GM18909 (cell line): Measurements from ENCODE around the gene LGALS1.

Source experiments
- ATAC-seq: cut with Tn5 transposase; IDR thresholded peaks from one replicate; pipeline ENCODE4 v1.9.1; 2021; ENCODE audit warnings: mild to moderate bottlenecking; ENCODE audit not compliant: unreplicated experiment, poor library complexity

LGALS1 gene

DNA sequence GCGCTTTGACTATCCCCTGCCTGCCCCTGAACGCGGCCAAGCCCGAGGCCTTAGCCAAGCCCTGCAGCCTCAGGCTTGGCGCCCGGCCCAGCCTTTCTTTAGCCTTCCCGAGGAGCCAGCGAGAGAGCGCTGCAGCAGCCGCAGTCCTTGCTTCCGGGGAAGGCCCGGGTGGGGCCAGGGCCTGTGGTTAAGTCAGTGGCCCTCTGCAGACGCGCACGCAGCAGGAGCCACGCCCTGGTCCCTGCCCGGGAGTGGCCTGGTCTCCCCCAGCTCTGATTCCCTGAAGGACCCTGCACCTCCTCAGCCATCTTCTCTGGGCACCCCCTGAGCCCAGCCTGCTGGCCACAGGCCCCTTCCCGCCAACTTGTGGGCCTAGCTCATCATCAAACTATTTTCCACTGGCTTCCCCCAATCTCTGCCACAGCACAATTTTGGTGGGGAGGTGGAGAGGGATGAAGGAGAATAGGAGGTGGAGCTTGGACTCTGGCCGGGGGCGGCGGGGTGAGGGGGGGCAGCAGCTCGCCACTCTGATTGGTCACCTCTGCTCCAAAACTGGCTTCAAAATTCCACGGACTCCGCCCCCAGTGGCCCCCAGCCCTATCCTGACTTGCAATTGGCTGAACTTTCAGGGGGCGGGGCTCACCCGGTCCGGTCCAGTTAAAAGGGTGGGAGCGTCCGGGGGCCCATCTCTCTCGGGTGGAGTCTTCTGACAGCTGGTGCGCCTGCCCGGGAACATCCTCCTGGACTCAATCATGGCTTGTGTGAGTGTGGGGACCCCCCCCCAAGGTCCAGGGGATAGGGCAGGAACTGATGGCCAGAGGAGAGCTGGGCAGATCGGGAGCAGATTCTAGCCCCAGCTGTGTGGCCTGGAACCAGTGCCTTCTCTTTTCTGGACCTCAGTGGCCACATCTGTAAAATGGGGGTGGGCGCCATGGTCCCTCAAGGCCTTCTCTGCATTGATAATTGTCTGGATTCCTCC, at the start of gene LGALS1:
Gene LGALS1 (plus strand): TSS at position 686 of the 979 bp plus-strand sequence. CDS start 67 bp downstream, at position 753.
- peak; percentile 42 for ATAC-seq

DNA sequence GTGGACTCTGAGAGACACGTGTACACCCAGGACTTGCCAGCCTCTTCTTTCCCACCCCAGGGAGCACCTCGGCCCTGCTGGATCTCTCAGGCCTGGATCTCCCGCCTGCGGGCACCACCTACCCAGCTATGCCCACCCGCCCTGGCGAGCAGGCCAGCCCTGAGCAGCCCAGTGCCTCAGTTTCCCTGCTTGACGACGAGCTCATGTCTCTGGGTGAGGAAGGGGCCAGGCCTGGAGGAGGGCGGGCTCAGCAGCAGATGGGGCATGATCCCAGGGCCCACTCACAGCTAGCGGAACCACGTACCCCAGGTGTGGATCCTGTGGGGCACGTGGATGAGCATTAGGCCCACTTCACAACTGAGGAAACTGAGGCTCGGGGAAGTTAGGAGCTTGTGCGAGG, 49.7 kb upstream of the LGALS1 start:
- no peak for ATAC-seq

DNA sequence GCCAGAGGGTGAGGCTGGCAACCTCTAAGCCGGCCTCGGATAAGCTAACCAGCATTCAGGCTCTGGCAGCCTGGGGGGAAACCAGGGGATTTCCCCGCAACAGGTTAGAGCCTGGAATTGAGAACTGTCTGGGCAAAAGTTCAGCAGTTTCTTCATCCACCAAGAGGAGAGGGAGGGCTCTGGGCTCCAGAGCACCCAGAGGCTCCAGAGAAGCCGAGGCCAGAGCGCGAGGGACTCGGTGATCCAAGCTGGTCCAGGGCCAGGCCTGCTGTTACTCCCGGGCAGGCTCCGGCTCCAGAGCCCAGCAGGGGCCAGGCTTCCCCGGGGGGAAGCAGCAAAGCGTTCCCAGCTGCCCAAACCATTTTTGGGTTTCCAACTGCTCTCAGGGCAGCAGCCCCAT, 49.3 kb upstream of the LGALS1 start:
- no peak for ATAC-seq

DNA sequence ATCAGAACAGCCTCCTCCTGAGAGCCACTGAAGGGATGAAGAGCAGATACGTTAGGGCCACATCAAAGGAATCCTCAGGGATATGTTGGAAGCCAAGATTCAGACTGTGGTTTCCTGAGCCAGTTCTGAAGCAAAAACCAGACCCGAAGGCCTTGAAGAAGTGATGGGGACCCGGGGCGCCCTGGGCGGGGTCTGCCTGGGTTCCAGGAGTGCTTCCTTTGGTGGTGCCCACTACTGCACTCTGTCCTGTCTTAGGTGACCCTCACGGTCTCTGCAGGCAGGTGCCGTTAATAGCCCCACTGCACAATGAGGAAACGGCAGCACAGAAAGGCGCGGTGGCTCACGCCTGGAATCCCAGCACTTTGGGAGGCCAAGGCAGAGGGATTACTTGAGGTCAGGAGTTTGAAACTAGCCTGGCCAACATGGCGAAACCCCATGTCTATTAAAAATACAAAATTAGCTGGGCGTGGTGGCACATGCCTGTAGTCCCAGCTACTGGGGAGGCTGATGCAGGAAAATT, 48.8 kb upstream of the LGALS1 start:
- ATAC-seq: no peak

DNA sequence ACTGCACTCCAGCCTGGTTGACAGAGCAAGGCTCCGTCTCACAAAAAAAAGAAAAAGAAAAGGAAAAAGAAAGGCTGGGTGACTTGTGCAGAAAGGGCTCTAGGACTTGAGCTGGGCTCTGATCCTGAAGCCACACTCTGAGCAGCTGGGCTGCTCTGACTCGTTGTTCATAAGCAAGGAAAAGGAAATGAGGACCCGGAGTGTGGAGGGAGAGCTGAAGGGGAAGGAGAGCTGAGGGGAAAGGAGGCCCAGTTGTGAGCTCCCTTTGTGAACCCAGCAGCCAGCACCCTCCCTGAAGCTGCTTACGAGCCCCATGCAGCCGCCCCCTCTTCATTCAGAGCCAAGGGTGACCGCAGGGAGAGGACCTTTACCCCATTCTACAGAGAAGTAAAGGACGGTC, 48.3 kb upstream of the LGALS1 start:
- no peak for ATAC-seq

DNA sequence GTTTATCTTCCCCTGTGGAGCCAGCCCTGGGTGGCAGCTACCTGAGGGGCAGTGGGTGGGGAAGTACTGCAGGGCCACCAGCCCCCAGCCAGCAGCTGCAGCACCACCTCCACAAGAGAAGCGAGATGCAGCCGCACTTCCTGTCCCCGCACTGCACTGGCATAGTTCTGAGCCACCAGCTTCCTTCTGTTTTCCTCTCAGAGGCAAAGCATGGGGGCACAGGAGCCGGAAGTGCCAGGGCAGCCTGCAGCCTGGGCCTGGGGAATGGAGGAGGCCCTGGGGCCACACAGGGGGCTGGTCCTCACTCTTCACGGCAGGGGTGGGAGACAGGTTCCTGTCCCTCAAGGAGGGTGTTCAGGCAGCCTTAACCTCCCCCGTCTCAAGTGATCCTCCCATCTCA, 47.9 kb upstream of the LGALS1 start:
- ATAC-seq: no peak

DNA sequence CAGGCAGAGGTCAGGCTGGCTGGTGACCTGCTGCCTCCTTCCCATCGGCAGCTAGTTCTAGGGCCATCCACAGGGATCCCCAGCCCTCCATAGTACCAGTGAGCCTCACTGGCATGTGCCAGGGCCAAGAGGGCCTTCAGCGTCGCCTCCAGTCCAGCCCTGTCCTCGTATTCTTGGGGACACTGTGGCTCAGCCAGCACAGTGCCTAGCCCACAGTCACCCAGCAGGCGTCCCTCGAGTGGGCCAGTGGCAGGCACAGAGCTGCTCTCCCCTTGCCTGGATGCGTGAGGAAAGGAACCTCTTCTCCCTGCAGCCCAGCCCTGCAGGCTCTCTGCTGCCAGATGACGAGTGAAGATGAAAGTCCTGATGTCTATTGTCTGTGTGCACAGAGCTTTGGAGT, 46.6 kb upstream of the LGALS1 start:
- ATAC-seq: no peak

DNA sequence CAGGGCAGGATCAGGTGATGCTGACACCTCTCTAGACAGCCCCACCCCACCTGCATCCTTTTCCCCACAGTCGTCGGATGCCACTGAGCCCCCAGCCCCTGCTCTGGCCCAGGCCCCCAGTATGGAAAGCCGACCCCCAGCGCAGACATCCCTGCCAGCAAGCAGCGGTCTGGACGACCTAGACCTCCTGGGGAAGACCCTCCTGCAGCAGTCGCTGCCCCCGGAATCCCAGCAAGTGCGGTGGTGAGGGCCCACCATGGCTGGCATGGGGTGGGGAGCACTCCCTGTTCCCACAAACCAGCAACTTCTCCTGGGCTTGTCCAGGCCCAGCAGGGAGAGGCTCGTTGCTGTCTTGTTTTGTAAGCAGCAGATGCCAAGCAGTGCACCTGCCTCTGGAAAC, 45.5 kb upstream of the LGALS1 start:
- ATAC-seq: no peak

DNA sequence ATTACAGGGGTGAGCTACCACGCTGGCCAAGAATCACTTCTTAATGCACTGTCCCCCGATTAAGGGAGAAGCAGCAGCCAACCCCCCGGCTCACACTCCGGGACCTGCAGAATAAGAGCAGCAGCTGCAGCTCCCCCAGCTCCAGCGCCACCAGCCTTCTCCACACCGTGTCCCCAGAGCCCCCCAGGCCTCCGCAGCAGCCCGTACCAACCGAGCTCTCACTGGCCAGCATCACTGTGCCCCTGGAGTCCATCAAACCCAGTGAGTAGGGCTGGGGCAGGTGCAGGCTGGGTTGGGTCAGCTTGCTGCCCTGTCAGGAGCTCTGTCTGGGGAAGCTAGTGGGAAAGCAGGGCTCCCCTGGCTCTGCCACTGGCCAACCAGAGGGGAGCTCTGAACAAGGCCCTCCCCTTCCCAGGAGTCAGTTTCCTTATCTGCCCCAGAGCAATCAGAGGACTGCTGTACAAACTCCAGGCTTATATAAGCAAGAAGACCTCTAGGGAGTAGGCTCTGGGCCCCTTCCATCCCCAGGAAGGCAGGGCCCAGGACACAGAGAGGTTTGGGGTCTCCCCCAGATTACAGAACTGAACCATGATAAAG, 44.5 kb upstream of the LGALS1 start:
- ATAC-seq: no peak

DNA sequence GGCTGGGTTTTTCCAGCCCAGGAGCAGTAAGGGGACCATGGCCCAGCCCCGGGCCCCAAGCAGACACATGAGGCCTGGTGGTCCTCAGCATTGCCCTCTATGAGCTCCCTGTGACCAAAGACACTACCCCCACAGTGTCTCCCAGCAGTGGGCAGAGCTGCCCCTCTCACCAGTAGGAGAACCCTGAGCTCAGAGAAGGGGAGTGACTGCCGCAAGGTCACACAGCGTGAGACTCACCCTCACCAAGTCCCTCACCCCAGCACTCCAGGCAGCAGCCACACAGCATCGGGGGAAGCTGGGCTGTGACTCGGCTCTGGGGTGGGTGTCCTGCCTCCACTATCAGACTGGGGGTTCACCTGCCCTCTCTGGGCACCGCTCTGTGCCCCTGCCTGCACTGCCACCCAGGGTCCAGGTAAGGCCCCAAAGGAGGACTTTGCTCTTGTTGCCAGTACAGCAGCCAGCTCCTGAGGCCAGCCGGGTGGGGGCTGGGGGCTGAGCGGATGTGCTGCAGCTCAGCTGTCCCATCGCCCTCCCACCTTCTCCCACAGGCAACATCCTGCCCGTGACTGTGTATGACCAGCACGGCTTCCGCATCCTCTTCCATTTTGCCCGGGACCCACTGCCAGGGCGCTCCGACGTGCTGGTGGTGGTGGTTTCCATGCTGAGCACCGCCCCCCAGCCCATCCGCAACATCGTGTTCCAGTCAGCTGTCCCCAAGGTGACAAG, 43.8 kb upstream of the LGALS1 start:
- no peak for ATAC-seq

DNA sequence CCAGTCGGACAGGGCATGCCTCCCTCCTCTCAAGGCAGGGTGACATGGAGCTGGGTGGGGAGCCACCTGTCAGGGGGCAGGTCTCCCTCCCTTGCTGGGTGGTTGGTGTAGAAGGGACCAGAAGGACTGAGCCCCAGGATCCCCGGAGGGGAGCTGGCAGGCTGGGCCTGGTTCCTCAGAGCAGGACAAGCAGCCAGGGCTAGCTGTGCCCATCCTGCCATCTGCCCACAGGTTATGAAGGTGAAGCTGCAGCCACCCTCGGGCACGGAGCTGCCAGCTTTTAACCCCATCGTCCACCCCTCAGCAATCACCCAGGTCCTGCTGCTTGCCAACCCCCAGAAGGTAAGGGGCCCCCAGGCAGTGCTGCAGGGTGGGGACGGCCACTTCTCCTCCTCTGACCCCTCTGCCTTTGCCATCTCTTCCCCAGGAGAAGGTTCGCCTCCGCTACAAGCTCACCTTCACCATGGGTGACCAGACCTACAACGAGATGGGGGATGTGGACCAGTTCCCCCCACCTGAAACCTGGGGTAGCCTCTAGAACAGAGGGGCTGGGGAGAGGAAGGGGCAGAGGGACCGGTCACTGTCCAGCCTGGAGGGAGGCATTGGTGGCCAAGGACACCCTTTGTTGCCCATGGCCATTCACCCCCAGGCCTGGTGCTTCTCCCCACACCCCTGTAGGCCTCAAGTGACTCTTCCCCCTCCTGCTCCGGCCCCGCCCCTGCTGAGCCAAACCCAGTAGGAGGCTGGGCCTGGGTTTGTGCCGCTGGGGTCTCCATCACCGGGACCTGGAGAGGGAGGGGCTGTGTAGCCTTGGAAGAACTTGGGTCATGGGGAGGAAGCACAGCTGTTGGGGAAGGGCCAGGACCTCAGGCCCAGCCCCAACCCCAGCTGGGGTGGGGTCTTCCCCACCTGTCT, 43.0 kb upstream of the LGALS1 start:
- ATAC-seq: peak; percentile 18

DNA sequence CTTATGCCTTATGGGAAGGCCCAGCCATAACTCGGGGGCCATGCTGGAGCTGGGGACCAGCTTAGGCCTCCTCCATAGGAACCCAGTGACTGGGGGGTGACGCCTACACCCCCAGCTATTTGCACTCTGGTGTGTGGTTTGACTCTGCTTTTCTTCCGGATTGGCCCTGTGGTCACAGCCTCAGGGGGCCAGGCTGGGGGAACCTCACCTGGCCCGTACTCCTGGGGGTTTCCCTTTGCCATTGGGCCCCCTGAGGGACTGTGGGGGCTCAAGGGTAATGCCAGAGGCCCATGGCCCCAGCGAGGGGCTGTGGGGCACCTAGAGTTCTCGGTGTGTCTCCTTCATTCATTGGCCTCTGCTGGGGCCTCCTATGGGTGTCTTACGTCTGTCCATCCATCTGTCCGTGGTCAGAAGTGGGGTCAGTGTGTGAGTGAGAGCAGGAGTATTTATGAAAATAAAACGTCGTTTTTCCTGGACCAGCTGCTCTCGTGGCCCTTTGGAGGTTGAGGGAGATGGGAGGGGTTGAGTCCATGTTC, 42.3 kb upstream of the LGALS1 start:
- peak; percentile 65 for ATAC-seq

DNA sequence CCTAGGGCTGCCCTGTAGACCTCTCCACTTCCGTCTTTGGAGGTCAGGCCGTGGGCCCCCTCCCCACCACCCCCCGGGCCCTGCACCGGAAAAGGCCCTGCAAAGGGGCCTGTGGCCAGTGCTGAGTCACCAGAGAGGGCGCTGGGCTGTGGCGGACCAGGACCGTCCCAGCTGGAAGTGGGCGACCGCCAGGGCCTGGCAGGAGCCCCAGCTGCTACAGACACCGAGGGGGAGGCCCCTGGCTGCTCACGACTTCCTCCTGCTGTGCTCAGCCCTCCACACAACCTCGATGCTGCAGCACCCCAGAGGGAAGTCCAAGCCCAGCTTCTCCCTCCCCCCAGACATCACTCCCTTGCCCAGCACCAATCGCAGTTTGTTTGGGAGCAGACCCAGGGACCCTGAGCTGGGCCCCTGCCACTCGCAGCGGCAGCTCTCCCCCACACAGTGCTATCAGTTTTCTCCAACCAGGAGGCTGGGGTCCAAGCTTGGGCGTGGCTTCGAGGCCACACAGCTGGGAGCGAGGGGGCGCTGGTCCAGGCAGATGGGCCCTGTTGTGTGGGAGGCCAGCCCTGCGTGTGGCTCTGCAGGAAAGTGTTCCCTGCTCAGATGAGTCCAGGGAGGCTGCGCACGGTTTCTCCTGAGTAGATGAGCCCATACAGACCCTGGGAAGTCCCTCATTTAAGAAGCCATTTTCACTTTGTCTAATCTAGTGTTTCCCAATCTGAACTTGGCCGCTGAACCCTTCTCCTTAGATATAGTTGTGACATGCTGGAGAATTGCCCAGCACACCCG, 41.6 kb upstream of the LGALS1 start:
- peak; percentile 58 for ATAC-seq

DNA sequence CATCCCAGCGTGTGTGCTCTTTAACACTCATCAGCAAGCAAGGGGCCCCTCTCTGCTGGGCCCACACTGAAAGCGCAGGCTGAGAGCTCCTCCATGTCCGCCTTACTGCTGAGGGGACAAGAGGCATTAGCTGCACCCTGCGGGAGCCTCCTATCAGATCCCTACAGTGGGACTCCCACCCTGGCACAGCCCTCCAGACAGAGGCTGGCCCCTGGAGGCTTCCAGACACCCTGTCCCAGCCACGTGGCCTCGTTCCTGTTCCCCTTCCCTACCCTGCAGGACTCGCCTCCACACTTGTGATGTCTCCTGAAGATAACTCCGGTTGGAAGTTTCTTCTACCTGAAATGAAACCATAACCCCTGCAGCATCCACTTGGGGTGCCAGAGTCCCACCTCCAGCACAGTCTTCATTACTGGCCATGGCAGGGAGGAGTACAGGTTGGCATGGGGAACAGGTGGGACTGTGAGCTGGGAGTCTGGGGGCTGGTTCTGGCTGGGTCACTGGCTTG, 41.0 kb upstream of the LGALS1 start:
- no peak for ATAC-seq

DNA sequence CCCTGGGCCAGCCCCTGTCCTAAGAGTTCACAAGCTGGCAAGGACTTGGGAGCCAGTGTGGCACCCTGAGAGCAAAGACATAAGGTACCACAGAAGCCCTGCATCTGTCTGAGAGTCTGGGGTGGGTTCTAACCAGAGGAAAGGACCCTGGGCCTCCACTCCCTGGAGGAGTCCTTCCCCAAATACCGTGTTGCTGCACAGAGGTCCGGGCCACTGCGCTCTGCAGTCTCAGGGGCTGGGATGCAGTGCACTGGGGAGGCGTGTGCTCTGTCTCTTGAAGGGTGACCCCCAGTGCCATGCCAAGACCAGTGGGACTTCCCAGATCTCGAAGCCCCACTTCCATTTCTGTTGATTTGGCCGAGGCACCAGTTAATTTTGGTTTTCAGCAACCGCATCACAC, 40.3 kb upstream of the LGALS1 start:
- no peak for ATAC-seq

DNA sequence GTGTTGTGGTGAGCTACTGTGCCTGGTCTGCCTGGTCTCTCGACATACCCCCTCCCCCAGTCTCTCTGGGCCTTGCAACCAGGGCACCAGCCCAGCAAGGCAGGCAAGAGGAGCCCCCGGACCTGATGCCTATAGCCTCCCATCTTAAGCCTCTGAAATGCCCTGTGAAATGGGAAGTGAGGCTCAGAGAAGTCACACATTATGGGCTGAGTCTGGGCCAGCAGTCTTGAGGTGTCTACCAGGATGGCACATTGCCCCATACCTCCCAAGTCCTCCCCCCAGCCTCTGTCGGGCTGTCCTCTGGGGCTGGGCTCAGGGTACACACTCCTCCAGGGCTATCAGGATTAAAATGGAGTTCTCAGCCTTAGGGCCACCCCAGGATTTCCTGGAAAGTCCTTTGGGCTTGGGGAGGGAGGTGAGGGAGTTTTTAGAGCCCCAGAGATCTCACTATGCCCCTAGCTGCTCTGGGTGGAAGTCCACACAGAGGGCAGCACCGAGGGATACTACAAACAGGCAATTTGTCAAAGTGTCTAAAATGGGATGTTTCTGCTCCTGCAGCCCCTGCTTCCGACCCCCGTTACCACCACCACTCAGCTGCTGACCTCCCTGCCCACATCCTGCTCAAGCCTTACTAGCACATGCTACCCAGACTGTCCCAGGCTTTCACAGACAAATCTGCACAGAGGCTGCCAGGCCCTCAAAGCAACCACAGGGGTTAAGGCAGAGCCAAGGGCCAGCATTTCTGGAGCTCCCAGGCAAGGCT, 39.1 kb upstream of the LGALS1 start:
- ATAC-seq: no peak

DNA sequence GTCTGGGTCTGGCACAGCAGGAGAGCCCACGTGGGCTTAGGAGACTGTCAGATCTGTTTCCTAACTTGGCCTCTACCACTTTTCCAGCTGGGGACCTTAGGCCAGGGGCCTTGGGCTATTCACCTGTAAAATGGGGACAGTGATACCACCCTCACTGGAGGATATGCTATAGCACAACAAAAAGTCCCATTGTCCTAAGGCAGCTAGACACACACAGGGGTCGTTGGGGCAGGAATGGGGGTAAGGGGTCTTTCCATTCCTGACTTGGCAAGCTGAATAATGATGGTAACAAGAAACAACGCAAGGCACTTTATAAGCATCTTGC, 38.5 kb upstream of the LGALS1 start:
- ATAC-seq: no peak
